Esophagus squamous epithelium (tissue), 5 donors: Measurements from ENCODE around the gene FADS3. TPM values are rescaled to one million over a fixed set of nuclear protein-coding genes. Genes with fewer than 3 reads are reported as not detected.

Experiments used
- DNase-seq: peaks from one replicate; lab custom pipeline; 2025; lab: John Stamatoyannopoulos, UW
- H3K27ac ChIP-seq, 4 donors: fragments of 200-600 bp; sonication (generic); one replicate each; pipeline ENCODE4 v1.5.1; 2016 to 2019; ENCODE audit warnings: mild to moderate bottlenecking in 1 of 4
- H3K27me3 ChIP-seq, 4 donors: fragments of 200-600 bp; sonication (generic); 1 replicate in 3 of 4; 2 replicates in 1 of 4; pipeline versions ENCODE4 v1.5.1 to v1.6.0; 2017 to 2021; ENCODE audit warnings: antibody characterized with exemption in 1 of 4
- H3K36me3 ChIP-seq, 3 donors: fragments of 200-600 bp; sonication (generic); one replicate each; pipeline ENCODE4 v1.5.1; 2016 to 2019
- H3K4me1 ChIP-seq, 3 donors: fragments of 200-600 bp; sonication (generic); one replicate each; pipeline ENCODE4 v1.5.1; 2017 to 2019
- H3K4me3 ChIP-seq, 4 donors: fragments of 200-600 bp; sonication (generic); 1 replicate in 3 of 4; 2 replicates in 1 of 4; pipeline ENCODE4 v1.5.1; 2016 to 2019; ENCODE audit warnings: mild to moderate bottlenecking in 2 of 4, moderate library complexity in 1 of 4
- H3K9me3 ChIP-seq, 3 donors: fragments of 200-600 bp; sonication (generic); one replicate each; pipeline ENCODE4 v1.5.1; 2016 to 2019
- CTCF ChIP-seq, 6 experiments: fragments of 450-650 bp in 4 of 6; fragments of 200-600 bp in 2 of 6; sonication (generic) in 2 of 6; IDR thresholded peaks; one replicate each; pipeline ENCODE4 v1.5.1; 2016 to 2019; ENCODE audit warnings: antibody characterized with exemption in 6 of 6, mild to moderate bottlenecking in 4 of 6, moderate library complexity in 4 of 6
- POLR2A ChIP-seq, 4 donors: fragments of 450-650 bp; IDR thresholded peaks; one replicate each; pipeline ENCODE4 v1.6.1; 2017; ENCODE audit warnings: antibody characterized with exemption in 4 of 4, mild to moderate bottlenecking in 4 of 4, moderate library complexity in 3 of 4
- WGBS, 2 donors: methylation state at CpG; one replicate each; pipeline ENCODE4 v1.1.5; 2018; 5-methylcytosine and 5-hydroxymethylcytosine counted together
- intact Hi-C: fragments of 100-400 bp; cut with DNase I; formaldehyde crosslinking; loops from one replicate; pipeline ENCODE4 v1.15.0; 2022
- total RNA-seq, 4 donors: library from RNA; depleted of rRNA; stranded (reverse); fragments of >200 nt; gene quantifications; one replicate each; pipeline ENCODE4 v1.1.0, GENCODE V29; 2016
- donor health status: DM: yes; HTN: yes; CAD: no.

FADS3 gene
- total RNA-seq, 4 donors from 2014 or later = 6.1 to 16.0 (median 7.1) TPM

- peaks cover 0 to 49% (median 0%) of the 10 kb centered on the region in 3 donors for H3K36me3 ChIP-seq
- no peaks in the 10 kb centered on the region for H3K4me1 ChIP-seq
- no peaks in the 10 kb centered on the region for H3K9me3 ChIP-seq
- intact Hi-C loops = no loop called here
- 77 to 85% methylated on average over 6 of the region's 6 CpGs for WGBS, 2 donors
- no peak for DNase-seq
- TF ChIP-seq CTCF (IDR thresholded peaks at IDR 0.05) (no peak), POLR2A (IDR thresholded peaks at IDR 0.05) (no peak)
- no peaks in the 10 kb centered on the region for H3K27me3 ChIP-seq
- H3K27ac ChIP-seq = no peak overlapping the region
- H3K4me3 ChIP-seq = no peak overlapping the region
Measured at GRCh38 chr11:61851900-61852295, 39.4 kb downstream of the FADS3 start.

GRCh38 chr11:61851113-61851899, 40.0 kb downstream of the FADS3 start:
- intact Hi-C loops = no loop called here
- TF ChIP-seq CTCF (IDR thresholded peaks at IDR 0.05) (no peak), POLR2A (IDR thresholded peaks at IDR 0.05) (no peak)
- Histone ChIP-seq H3K9me3 (no peaks in the 10 kb centered on the region), H3K27me3 (no peaks in the 10 kb centered on the region), H3K4me1 (no peaks in the 10 kb centered on the region), H3K36me3 (peaks cover 0 to 49% (median 0%) of the 10 kb centered on the region in 3 donors), H3K4me3 (no peak overlapping the region), H3K27ac (peak overlapping the region in 1 of 4 donors; percentile 17)
- 88 to 89% methylated on average over 10 to 14 of the region's 24 CpGs for WGBS, 2 donors
- no peak for DNase-seq

- H3K36me3 ChIP-seq = peaks cover 0 to 49% (median 0%) of the 10 kb centered on the region in 3 donors
- no peaks in the 10 kb centered on the region for H3K4me1 ChIP-seq
- intact Hi-C loops = no loop called here
- WGBS, 2 donors = 71 to 75% methylated on average over 5 to 7 of the region's 7 CpGs
- peak overlapping the region in 1 of 4 donors; percentile 17 for H3K27ac ChIP-seq
- no peak overlapping the region for H3K4me3 ChIP-seq
- H3K9me3 ChIP-seq = no peaks in the 10 kb centered on the region
- TF ChIP-seq CTCF (IDR thresholded peaks at IDR 0.05) (no peak), POLR2A (IDR thresholded peaks at IDR 0.05) (no peak)
- DNase-seq = no peak
- no peaks in the 10 kb centered on the region for H3K27me3 ChIP-seq
Measured at GRCh38 chr11:61850687-61851086, 40.7 kb downstream of the FADS3 start.

GRCh38 chr11:61848631-61849030, 42.7 kb downstream of the FADS3 start:
- intact Hi-C loops = no loop called here
- no peak for TF ChIP-seq POLR2A (IDR thresholded peaks at IDR 0.05)
- TF ChIP-seq CTCF (IDR thresholded peaks at IDR 0.05) = no peak
- Histone ChIP-seq H3K4me3 (no peak overlapping the region), H3K27me3 (no peaks in the 10 kb centered on the region), H3K27ac (no peak overlapping the region), H3K9me3 (no peaks in the 10 kb centered on the region), H3K36me3 (peaks cover 0 to 60% (median 0%) of the 10 kb centered on the region in 3 donors), H3K4me1 (no peaks in the 10 kb centered on the region)
- WGBS, 2 donors = 79 to 85% methylated on average over 9 of the region's 9 CpGs
- DNase-seq = no peak

GRCh38 chr11:61847914-61848581, 43.3 kb downstream of the FADS3 start:
- intact Hi-C loops = no loop called here
- no peak overlapping the region for H3K27ac ChIP-seq
- no peaks in the 10 kb centered on the region for H3K9me3 ChIP-seq
- H3K27me3 ChIP-seq = no peaks in the 10 kb centered on the region
- no peak overlapping the region for H3K4me3 ChIP-seq
- no peak for DNase-seq
- peaks cover 0 to 65% (median 0%) of the 10 kb centered on the region in 3 donors for H3K36me3 ChIP-seq
- TF ChIP-seq CTCF (IDR thresholded peaks at IDR 0.05) (no peak), POLR2A (IDR thresholded peaks at IDR 0.05) (no peak)
- no peaks in the 10 kb centered on the region for H3K4me1 ChIP-seq
- WGBS, 2 donors = 91 to 92% methylated on average over 7 to 17 of the region's 18 CpGs
